H1 (cell line): Measurements from ENCODE around the gene AFG1L. TPM values are rescaled to one million over a fixed set of nuclear protein-coding genes. Genes with fewer than 3 reads are reported as not detected.

Experiments used
- CTCF ChIA-PET: fragments of 300-600 bp; sonication (Branson Sonifier 250); formaldehyde crosslinking; loops from one replicate; lab custom pipeline; 2021; ENCODE audit not compliant: partially characterized antibody; lab: Charles Lee
- POLR2A ChIA-PET: fragments of 300-600 bp; sonication (Branson Sonifier 250); formaldehyde crosslinking; loops from one replicate; lab custom pipeline; 2021; ENCODE audit warnings: inconsistent platforms; ENCODE audit not compliant: partially characterized antibody; lab: Charles Lee
- DNase-seq, 2 experiments: peaks; one replicate each; pipeline versions ENCODE4 v3.0.0 to v3.0.0-alpha.2; 2010 to 2022; ENCODE audit warnings: low spot score in 2 of 2, low read depth in 1 of 2, mixed read lengths in 1 of 2
- FAIRE-seq: peaks from 2 replicates; lab custom pipeline; 2011; peaks lifted over from hg19 to GRCh38; lab: Jason Lieb, UNC
- H2AFZ ChIP-seq: 2 replicates; pipeline ENCODE4 v1.8.1; 2012; ENCODE audit warnings: low read length, inconsistent platforms
- H2AK5ac ChIP-seq: 2 replicates; pipeline ENCODE4 v1.6.1; 2013; ENCODE audit warnings: low read depth, low read length
- H2BK120ac ChIP-seq: replicated peaks from 2 replicates; pipeline ENCODE3; 2013; ENCODE audit warnings: low read depth, low read length, inconsistent platforms
- H2BK12ac ChIP-seq: 2 replicates; pipeline ENCODE4 v1.6.1; 2013; ENCODE audit warnings: low read depth, low read length
- H2BK15ac ChIP-seq: 2 replicates; pipeline ENCODE4 v1.6.1; 2013; ENCODE audit warnings: low read length
- H2BK20ac ChIP-seq: 2 replicates; pipeline ENCODE4 v1.6.1; 2013; ENCODE audit warnings: low read length
- H2BK5ac ChIP-seq: 2 replicates; pipeline ENCODE4 v1.6.1; 2013; ENCODE audit warnings: low read depth, low read length
- H3K14ac ChIP-seq: 2 replicates; pipeline ENCODE4 v1.6.1; 2013; ENCODE audit warnings: inconsistent platforms; ENCODE audit not compliant: insufficient read length
- H3K18ac ChIP-seq: 2 replicates; pipeline ENCODE4 v1.6.1; 2013; ENCODE audit warnings: low read length; ENCODE audit errors: extremely low read depth
- H3K23ac ChIP-seq: 2 replicates; pipeline ENCODE4 v1.6.1; 2013; ENCODE audit warnings: inconsistent platforms; ENCODE audit not compliant: insufficient read length
- H3K23me2 ChIP-seq: 2 replicates; pipeline ENCODE4 v1.6.1; 2013; ENCODE audit warnings: low read depth, low read length
- H3K27ac ChIP-seq: 2 replicates; pipeline ENCODE4 v1.6.1; 2011; ENCODE audit warnings: low read depth, low read length, inconsistent platforms
- H3K27me3 ChIP-seq, 4 experiments: replicated peaks in 1 of 4; 1 replicate in 1 of 4; 2 replicates in 3 of 4; pipeline versions ENCODE4 v1.6.1 to v1.8.1; 2011 to 2013; ENCODE audit warnings: low read length in 3 of 4, mild to moderate bottlenecking in 3 of 4, inconsistent platforms in 2 of 4, mixed read lengths in 2 of 4, moderate library complexity in 1 of 4; ENCODE audit not compliant: control insufficient read depth in 3 of 4, insufficient read depth in 3 of 4; ENCODE audit errors: extremely low read depth in 1 of 4
- H3K36me3 ChIP-seq, 4 experiments: 2 replicates each; pipeline versions ENCODE4 v1.6.1 to v1.8.1; 2011 to 2013; ENCODE audit warnings: mild to moderate bottlenecking in 4 of 4, low read length in 3 of 4, moderate library complexity in 2 of 4, control low read depth in 1 of 4, inconsistent platforms in 1 of 4; ENCODE audit not compliant: insufficient read depth in 4 of 4, control insufficient read depth in 2 of 4
- H3K4ac ChIP-seq: replicated peaks from 2 replicates; pipeline ENCODE3; 2013; ENCODE audit warnings: low read length, low read depth, mixed read lengths, inconsistent platforms; ENCODE audit not compliant: insufficient read length
- H3K4me1 ChIP-seq, 4 experiments: replicated peaks in 1 of 4; 1 replicate in 1 of 4; 2 replicates in 3 of 4; pipeline versions ENCODE4 v1.6.1 to v1.8.1; 2011 to 2013; ENCODE audit warnings: low read length in 3 of 4, inconsistent platforms in 2 of 4, mixed read lengths in 1 of 4; ENCODE audit not compliant: insufficient read depth in 4 of 4, control insufficient read depth in 3 of 4
- H3K4me2 ChIP-seq, 2 experiments: 2 replicates each; pipeline versions ENCODE4 v1.6.1 to v1.8.1; 2011 to 2013; ENCODE audit warnings: low read depth in 2 of 2, low read length in 2 of 2, control low read depth in 1 of 2, inconsistent platforms in 1 of 2, mild to moderate bottlenecking in 1 of 2; ENCODE audit not compliant: insufficient read depth in 1 of 2
- H3K4me3 ChIP-seq, 4 experiments: fragments of 200-600, 300-600 bp in 1 of 4; sonication (generic), shearing (Covaris generic), sonication (Bioruptor Twin) in 1 of 4; 2 replicates each; pipeline versions ENCODE4 v1.5.1 to v1.8.1; 2011 to 2016; ENCODE audit warnings: low read length in 4 of 4, low read depth in 3 of 4, control low read depth in 2 of 4, inconsistent platforms in 2 of 4, mild to moderate bottlenecking in 2 of 4, mixed read lengths in 1 of 4, moderate library complexity in 1 of 4; ENCODE audit not compliant: insufficient read depth in 2 of 4; ENCODE audit errors: extremely low read depth in 1 of 4
- H3K56ac ChIP-seq: replicated peaks from 2 replicates; pipeline ENCODE3; 2013; ENCODE audit warnings: low read depth, mild to moderate bottlenecking, mixed read lengths, low read length, inconsistent platforms; ENCODE audit not compliant: insufficient read length
- H3K79me1 ChIP-seq: 2 replicates; pipeline ENCODE4 v1.6.1; 2013; ENCODE audit warnings: low read depth, low read length, control low read depth
- H3K79me2 ChIP-seq, 2 experiments: 2 replicates each; pipeline versions ENCODE4 v1.6.1 to v1.8.1; 2012 to 2013; ENCODE audit warnings: low read length in 2 of 2, mild to moderate bottlenecking in 2 of 2, inconsistent platforms in 1 of 2; ENCODE audit not compliant: insufficient read depth in 2 of 2, control insufficient read depth in 1 of 2
- H3K9ac ChIP-seq, 4 experiments: replicated peaks in 1 of 4; 1 replicate in 1 of 4; 2 replicates in 3 of 4; pipeline versions ENCODE4 v1.6.1 to v1.8.1; 2011 to 2013; ENCODE audit warnings: low read depth in 3 of 4, low read length in 3 of 4, control low read depth in 2 of 4, mild to moderate bottlenecking in 2 of 4, moderate library complexity in 2 of 4, inconsistent platforms in 1 of 4; ENCODE audit errors: extremely low read depth in 1 of 4
- H3K9me3 ChIP-seq, 2 experiments: 2 replicates each; pipeline versions ENCODE4 v1.6.1 to v1.8.1; 2012 to 2013; ENCODE audit warnings: mild to moderate bottlenecking in 2 of 2, moderate library complexity in 2 of 2, control low read depth in 1 of 2, inconsistent platforms in 1 of 2, low read depth in 1 of 2, low read length in 1 of 2, mixed read lengths in 1 of 2; ENCODE audit not compliant: insufficient read depth in 2 of 2
- H4K20me1 ChIP-seq, 2 experiments: replicated peaks in 1 of 2; 2 replicates each; pipeline versions ENCODE3 to v1.8.1; 2011 to 2013; ENCODE audit warnings: inconsistent platforms in 2 of 2, low read length in 2 of 2, mild to moderate bottlenecking in 1 of 2; ENCODE audit not compliant: insufficient read depth in 2 of 2, control insufficient read depth in 1 of 2
- H4K5ac ChIP-seq: 2 replicates; pipeline ENCODE4 v1.6.1; 2013; ENCODE audit warnings: low read length, low read depth, mixed read lengths, inconsistent platforms; ENCODE audit not compliant: insufficient read length
- H4K8ac ChIP-seq: 2 replicates; pipeline ENCODE4 v1.8.0; 2013; ENCODE audit warnings: mild to moderate bottlenecking, moderate library complexity, low read length, inconsistent platforms; ENCODE audit not compliant: insufficient read depth; ENCODE audit errors: extremely low read depth
- H4K91ac ChIP-seq: replicated peaks from 2 replicates; pipeline ENCODE3; 2013; ENCODE audit warnings: low read length, mixed read lengths, inconsistent platforms; ENCODE audit not compliant: insufficient read length
- ASH2L ChIP-seq: fragments of 200-600, 300-600 bp; sonication (generic); IDR thresholded peaks from one replicate; pipeline ENCODE4 v1.7.1; 2017; ENCODE audit warnings: low read length
- ATF2 ChIP-seq: IDR thresholded peaks from 2 replicates; pipeline ENCODE4 v1.6.1; 2012; ENCODE audit warnings: low read length, inconsistent platforms
- CBX5 ChIP-seq: fragments of 300-800, 300-1000 bp; sonication (generic); IDR thresholded peaks from 2 replicates; pipeline ENCODE4 v1.7.1; 2016; ENCODE audit warnings: antibody characterized with exemption, low read length, low read depth
- CEBPB ChIP-seq: IDR thresholded peaks from 2 replicates; pipeline ENCODE4 v1.6.1; 2012; ENCODE audit warnings: low read depth, low read length
- GABPA ChIP-seq: IDR thresholded peaks from 2 replicates; pipeline ENCODE4 v1.6.1; 2011; ENCODE audit warnings: mild to moderate bottlenecking, low read length, moderate library complexity, borderline replicate concordance; ENCODE audit not compliant: insufficient read depth
- GTF2F1 ChIP-seq: IDR thresholded peaks from 2 replicates; pipeline ENCODE4 v1.6.1; 2012; ENCODE audit warnings: low read depth, low read length, improper control_type of control experiment, borderline replicate concordance
- RFX5 ChIP-seq: IDR thresholded peaks from 2 replicates; pipeline ENCODE4 v1.6.1; 2011; ENCODE audit warnings: low read depth, low read length, improper control_type of control experiment, borderline replicate concordance
- SP2 ChIP-seq: IDR thresholded peaks from 2 replicates; pipeline ENCODE4 v1.6.1; 2012; ENCODE audit warnings: mild to moderate bottlenecking, low read length, inconsistent platforms
- SRF ChIP-seq: IDR thresholded peaks from 2 replicates; pipeline ENCODE4 v1.6.1; 2011; ENCODE audit warnings: mild to moderate bottlenecking, low read depth, low read length, moderate library complexity
- TCF12 ChIP-seq: IDR thresholded peaks from 2 replicates; pipeline ENCODE4 v1.6.1; 2011; ENCODE audit warnings: low read depth, mild to moderate bottlenecking, low read length
- WGBS, 2 experiments: shearing (Covaris generic) in 1 of 2; methylation state at CpG; one replicate each; pipeline versions ENCODE4 v1.1.6 to v1.1.7; 2013 to 2015; ENCODE audit warnings: low lambda C conversion rate in 2 of 2, mixed read lengths in 2 of 2, inconsistent platforms in 1 of 2, low coverage in 1 of 2, missing lambda C conversion rate in 1 of 2; ENCODE audit not compliant: insufficient replicate concordance in 2 of 2, insufficient coverage in 1 of 2, insufficient read length in 1 of 2; ENCODE audit errors: extremely low coverage in 1 of 2, missing lambda C conversion rate in 1 of 2; 5-methylcytosine and 5-hydroxymethylcytosine counted together
- polyA plus RNA-seq, 7 experiments: library from polyadenylated mRNA; depleted of rRNA in 3 of 7; stranded (reverse) in 5 of 7; unstranded in 2 of 7; fragments of >200 nt in 5 of 7; fragments of 200-250 nt in 2 of 7; gene quantifications; 1 replicate in 5 of 7; 2 replicates in 1 of 7; 4 replicates in 1 of 7; pipeline versions ENCODE4 v1.2.1 to v1.2.3, GENCODE V29; 2011 to 2013; ENCODE audit warnings: missing spikeins in 2 of 7, mixed read lengths in 2 of 7
- total RNA-seq: library from RNA; stranded (reverse); fragmentation: NEBNext Ultra II Directional; extraction: Animal tissue kit (Norgen Biotek cat#: 25700); gene quantifications from 2 replicates; pipeline ENCODE4 v1.2.1, GENCODE V29; 2021
- TF ChIP-seq, protein P1 (sequence below), 3 experiments: IDR thresholded peaks; 1 replicate in 2 of 3; 2 replicates in 1 of 3; pipeline versions ENCODE4 v1.5.1 to v1.6.1; 2011; ENCODE audit warnings: low read length in 3 of 3, mild to moderate bottlenecking in 3 of 3, inconsistent platforms in 2 of 3, low read depth in 1 of 3, moderate library complexity in 1 of 3; ENCODE audit not compliant: insufficient read depth in 1 of 3; ENCODE audit errors: control extremely low read depth in 1 of 3

Gene AFG1L
- total and polyA plus RNA-seq, 2 of the 8 experiments (the other 6 are each of a cell fraction or from before 2014, with no cell fraction given), result 0.98 to 5.7 TPM

GRCh38 chr6:108330806-108331205, 36.0 kb downstream of the AFG1L start:
- Histone ChIP-seq H3K27ac (no peak overlapping the region), H3K9me3 (no peaks in the 10 kb centered on the region), H3K4me1 (no peaks in the 10 kb centered on the region), H2BK5ac (no peak overlapping the region), H3K36me3 (no peaks in the 10 kb centered on the region; a peak in 1 of 8 replicates), H2AK5ac (no peak overlapping the region), H3K23me2 (no peaks in the 10 kb centered on the region), H2BK20ac (no peak overlapping the region), H4K91ac (no peak overlapping the region), H2BK15ac (no peak overlapping the region), H3K4me3 (no peak overlapping the region), H3K18ac (no peak overlapping the region), H4K5ac (no peak overlapping the region), H3K79me2 (no peaks in the 10 kb centered on the region), H3K4me2 (no peak overlapping the region), H4K8ac (no peak overlapping the region), H4K20me1 (no peaks in the 10 kb centered on the region), H2BK12ac (no peak overlapping the region), H3K79me1 (no peaks in the 10 kb centered on the region), H2BK120ac (no peak overlapping the region), H3K4ac (no peak overlapping the region), H3K14ac (no peak overlapping the region), H3K23ac (no peak overlapping the region), H2AFZ (no peak overlapping the region), H3K56ac (no peak overlapping the region), H3K9ac (no peak overlapping the region), H3K27me3 (no peaks in the 10 kb centered on the region)
- ChIA-PET POLR2A (no interaction called here), CTCF (no interaction called here)
- DNase-seq, result no peak
- 92% methylated on average over 2 of the region's 2 CpGs; no CpG with 5 or more reads in 1 of the 2 experiments for WGBS, 2 experiments
- FAIRE-seq, result no peak
- TF ChIP-seq, protein P1, sequence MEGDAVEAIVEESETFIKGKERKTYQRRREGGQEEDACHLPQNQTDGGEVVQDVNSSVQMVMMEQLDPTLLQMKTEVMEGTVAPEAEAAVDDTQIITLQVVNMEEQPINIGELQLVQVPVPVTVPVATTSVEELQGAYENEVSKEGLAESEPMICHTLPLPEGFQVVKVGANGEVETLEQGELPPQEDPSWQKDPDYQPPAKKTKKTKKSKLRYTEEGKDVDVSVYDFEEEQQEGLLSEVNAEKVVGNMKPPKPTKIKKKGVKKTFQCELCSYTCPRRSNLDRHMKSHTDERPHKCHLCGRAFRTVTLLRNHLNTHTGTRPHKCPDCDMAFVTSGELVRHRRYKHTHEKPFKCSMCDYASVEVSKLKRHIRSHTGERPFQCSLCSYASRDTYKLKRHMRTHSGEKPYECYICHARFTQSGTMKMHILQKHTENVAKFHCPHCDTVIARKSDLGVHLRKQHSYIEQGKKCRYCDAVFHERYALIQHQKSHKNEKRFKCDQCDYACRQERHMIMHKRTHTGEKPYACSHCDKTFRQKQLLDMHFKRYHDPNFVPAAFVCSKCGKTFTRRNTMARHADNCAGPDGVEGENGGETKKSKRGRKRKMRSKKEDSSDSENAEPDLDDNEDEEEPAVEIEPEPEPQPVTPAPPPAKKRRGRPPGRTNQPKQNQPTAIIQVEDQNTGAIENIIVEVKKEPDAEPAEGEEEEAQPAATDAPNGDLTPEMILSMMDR (IDR thresholded peaks at IDR 0.05; ENCODE audit: control extremely low read depth in 1 of 3, insufficient read depth in 1 of 3, low read depth in 1 of 3, low read length in 3 of 3), result no peak
- TF ChIP-seq CBX5 (no peak), GTF2F1 (no peak), ASH2L (no peak), CEBPB (no peak), GABPA (no peak), TCF12 (no peak), SRF (no peak), RFX5 (no peak), ATF2 (no peak), SP2 (no peak)
